Islet precursor cell (in vitro differentiated cells): ENCODE measurements around the gene TMCO1.
"Not testable (repeated sequence)": the region's sequence is repeated elsewhere in the genome, so short reads cannot be mapped to it uniquely, and the experiment has no call there.

ENCODE experiments used
- DNase-seq: peaks from one replicate; pipeline ENCODE4 v3.0.0-alpha.2; 2018

Gene TMCO1

GRCh38 chr1:165683848-165684485, 84.7 kb downstream of the TMCO1 start:
- DNase-seq, result no peak

GRCh38 chr1:165680773-165681172, 87.9 kb downstream of the TMCO1 start:
- not testable (repeated sequence) for DNase-seq

- no peak for DNase-seq
Observed at GRCh38 chr1:165680303-165680702, 88.4 kb downstream of the TMCO1 start.

GRCh38 chr1:165679282-165680036, 89.2 kb downstream of the TMCO1 start:
- DNase-seq, result no peak

- DNase-seq, result no peak
Observed at GRCh38 chr1:165678509-165678908, 90.2 kb downstream of the TMCO1 start.
